ENCODE measurements around the gene PLEKHA4.
"Not testable (repeated sequence)": the region's sequence is repeated elsewhere in the genome, so short reads cannot be mapped to it uniquely, and the experiment has no call there.

Gene PLEKHA4

DNA sequence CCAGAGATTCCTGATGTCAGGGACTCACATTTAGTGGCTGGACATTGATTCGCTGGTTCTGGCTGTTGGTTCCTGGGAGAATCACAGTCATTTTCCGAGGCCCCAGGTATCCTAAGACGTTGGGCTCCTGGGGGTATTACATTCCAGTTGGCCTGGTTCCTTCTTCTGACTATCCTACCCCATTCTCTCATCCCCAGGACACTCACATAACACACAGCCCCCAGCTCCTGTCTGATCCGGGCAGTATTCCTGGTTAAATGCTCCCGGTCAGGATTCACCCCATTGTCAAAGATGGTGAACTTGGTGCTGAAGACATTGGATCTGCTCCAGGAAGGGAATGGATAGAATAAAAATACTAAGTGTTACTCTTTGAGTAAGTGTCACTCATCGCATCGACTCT lies 15.3 kb upstream of the PLEKHA4 start:
- no peak for DNase-seq

- DNase-seq, result no peak
Observed at GRCh38 chr19:48881741-48882657, 13.6 kb upstream of the PLEKHA4 start.

- DNase-seq, result not testable (repeated sequence)
Observed at GRCh38 chr19:48879696-48880095, 11.3 kb upstream of the PLEKHA4 start.

DNA sequence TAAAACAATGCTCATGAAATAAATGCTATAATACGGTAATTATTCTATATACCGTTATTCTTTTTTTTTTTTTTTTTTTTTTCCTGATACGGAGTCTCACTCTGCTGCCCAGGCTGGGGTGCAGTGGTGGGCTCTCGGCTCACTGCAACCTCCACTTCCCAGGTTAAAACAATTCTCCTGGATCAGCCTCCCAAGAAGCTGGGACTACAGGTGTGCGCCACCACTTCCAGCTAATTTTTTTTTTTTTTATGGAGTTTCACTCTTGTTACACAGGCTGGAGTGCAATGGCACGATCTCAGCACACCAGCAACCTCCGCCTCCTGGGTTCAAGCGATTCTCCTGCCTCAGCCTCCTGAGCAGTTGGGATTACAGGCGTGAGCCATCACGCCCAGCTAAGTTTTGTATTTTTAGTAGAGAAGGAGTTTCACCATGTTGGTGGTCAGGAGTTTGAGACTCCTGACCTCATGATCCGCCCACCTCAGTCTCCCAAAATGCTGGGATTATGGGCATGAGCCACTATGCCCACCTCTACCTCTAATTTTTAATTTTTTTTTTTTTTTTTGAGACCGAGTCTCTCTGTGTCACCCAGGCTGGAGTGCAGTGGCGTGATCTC lies 10.7 kb upstream of the PLEKHA4 start:
- DNase-seq, result no peak

- no peak for DNase-seq
Observed at GRCh38 chr19:48878196-48879024, 10.0 kb upstream of the PLEKHA4 start.

GRCh38 chr19:48877855-48878195 lies 9.4 kb upstream of the PLEKHA4 start:
- no peak for DNase-seq

DNA sequence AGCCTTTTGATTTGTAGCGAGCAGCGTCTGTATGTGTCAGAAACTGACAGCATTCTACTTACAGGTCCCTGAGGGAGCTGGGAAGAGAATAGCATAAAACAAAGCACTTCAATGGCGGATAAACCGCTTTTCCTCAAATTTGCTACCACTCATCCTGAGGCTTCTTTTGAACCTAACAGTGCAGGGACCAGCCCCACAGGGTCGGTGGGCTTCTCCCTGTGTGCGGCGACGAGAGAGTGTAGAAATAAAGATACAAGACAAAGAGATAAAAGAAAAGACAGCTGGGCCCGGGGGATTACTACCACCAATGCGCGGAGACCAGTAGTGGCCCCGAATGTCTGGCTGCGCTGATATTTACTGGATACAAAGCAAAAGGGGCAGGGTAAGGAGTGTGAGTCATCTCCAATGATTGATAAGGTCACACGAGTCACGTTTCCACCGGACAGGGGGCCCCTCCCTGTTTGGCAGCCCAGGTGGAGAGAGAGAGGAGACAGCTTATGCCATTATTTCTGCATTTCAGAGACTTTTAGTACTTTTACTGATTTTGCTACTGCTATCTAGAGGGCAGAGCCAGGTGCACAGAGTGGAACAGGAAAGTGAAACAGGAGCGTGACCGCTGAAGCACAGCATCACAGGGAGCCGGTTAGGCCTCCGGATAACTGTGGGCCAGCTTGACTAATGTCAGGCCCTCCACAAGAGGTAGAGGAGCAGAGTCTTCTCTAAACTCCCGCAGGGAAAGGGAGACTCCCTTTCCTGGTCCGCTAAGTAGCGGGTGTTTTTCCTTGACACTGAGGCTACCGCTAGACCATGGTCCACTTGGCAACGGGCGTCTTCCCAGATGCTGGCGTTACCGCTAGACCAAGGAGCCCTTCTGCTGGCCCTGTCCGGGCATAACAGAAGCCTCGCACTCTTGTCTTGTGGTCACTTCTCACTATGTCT lies 7.9 kb upstream of the PLEKHA4 start:
- not testable (repeated sequence) for DNase-seq

DNA sequence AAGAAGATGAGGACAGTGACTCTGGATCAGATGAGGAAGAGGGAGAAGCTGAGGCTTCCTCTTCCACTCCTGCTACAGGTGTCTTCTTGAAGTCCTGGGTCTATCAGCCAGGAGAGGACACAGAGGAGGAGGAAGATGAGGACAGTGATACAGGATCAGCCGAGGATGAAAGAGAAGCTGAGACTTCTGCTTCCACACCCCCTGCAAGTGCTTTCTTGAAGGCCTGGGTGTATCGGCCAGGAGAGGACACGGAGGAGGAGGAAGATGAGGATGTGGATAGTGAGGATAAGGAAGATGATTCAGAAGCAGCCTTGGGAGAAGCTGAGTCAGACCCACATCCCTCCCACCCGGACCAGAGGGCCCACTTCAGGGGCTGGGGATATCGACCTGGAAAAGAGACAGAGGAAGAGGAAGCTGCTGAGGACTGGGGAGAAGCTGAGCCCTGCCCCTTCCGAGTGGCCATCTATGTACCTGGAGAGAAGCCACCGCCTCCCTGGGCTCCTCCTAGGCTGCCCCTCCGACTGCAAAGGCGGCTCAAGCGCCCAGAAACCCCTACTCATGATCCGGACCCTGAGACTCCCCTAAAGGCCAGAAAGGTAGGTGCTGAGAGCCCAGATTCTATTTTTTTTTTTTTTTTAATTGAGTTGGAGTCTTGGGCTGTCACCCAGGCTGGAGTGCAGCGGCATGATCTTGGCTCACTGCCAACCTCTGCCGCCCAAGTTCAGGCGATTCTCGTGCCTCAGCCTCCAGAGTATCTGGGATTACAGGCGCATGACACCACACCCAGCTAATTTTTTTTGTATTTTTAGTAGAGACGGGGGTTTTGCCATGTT lies 6.1 kb upstream of the PLEKHA4 start:
- no peak for DNase-seq

DNA sequence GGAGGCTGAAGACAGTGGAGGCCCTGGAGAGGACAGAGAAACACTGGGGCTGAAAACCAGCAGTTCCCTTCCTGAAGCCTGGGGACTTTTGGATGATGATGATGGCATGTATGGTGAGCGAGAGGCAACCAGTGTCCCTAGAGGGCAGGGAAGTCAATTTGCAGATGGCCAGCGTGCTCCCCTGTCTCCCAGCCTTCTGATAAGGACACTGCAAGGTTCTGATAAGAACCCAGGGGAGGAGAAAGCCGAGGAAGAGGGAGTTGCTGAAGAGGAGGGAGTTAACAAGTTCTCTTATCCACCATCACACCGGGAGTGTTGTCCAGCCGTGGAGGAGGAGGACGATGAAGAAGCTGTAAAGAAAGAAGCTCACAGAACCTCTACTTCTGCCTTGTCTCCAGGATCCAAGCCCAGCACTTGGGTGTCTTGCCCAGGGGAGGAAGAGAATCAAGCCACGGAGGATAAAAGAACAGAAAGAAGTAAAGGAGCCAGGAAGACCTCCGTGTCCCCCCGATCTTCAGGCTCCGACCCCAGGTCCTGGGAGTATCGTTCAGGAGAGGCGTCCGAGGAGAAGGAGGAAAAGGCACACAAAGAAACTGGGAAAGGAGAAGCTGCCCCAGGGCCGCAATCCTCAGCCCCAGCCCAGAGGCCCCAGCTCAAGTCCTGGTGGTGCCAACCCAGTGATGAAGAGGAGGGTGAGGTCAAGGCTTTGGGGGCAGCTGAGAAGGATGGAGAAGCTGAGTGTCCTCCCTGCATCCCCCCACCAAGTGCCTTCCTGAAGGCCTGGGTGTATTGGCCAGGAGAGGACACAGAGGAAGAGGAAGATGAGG lies 5.3 kb upstream of the PLEKHA4 start:
- DNase-seq, result no peak

DNA sequence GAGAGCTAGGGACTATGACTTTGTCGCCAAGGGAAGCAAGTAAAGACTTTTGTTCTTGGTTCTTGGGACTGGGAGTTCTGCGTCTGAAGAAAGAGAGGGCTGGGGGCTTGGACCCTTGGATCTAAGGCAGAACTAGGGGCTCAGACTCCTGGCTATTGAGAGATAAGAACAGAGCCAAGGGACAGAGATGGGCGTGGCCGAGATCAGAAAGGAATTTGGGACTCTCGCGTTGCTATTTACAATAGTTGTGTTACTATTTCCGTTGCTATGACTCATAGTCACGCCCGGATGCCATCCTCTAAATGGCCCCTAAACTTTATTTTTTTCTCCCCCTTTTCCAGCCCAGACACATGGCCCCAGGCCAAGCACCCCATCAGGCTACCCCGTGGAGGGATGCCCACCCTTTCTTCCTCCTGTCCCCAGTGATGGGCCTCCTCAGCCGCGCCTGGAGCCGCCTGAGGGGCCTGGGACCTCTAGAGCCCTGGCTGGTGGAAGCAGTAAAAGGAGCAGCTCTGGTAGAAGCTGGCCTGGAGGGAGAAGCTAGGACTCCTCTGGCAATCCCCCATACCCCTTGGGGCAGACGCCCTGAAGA lies 4.6 kb upstream of the PLEKHA4 start:
- no peak for DNase-seq

- peak; percentile 69 for DNase-seq
Observed at GRCh38 chr19:48872182-48872883, 3.9 kb upstream of the PLEKHA4 start, which contains the start of gene PPP1R15A. PPP1R15A (plus strand) TSS chr19:48872421; CDS start chr19:48873234, 813 bp downstream.

DNA sequence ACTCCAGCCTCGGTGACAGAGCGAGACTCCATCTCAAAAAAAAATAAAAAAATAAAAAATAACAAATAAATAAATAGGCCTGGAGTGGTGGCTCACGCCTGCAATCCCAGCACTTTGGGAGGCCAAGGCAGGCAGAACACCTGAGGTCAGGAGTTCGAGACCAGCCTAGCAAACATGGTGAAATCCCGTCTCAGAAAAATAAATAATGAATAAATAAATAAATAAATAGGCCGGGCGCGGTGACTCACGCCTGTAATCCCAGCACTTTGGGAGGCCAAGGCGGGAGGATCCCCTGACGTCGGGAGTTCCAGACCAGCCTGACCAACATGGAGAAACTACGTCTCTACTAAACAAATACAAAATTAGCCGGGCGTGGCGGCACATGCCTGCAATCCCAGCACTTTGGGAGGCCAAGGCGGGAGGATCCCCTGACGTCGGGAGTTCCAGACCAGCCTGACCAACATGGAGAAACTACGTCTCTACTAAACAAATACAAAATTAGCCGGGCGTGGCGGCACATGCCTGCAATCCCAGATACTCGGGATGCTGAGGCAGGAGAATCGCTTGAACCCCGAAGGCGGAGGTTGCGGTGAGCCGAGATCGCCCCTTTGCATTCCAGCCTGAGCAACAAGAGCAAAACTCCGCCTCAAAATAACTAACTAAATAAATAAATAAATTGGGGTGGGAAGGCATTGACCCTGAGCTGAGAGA lies 3.2 kb upstream of the PLEKHA4 start:
- DNase-seq, result not testable (repeated sequence)

DNA sequence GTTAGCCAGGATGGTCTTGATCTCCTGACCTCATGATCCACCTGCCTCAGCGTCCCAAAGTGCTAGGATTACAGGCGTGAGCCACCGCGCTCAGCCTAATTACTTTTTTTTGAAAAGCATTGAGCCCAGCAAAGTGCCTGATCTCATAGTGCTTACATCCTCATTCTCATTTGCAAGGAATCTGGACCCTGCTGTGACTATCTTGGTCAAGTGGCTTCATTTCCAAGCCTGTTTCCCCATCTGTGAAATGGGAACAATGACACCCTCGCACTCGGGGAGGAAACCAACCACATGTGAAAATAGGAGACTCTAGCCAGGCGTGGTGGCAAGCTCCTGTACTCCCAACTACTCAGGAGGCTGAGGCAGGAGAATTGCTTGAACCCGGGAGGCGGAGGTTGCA lies 1.6 kb upstream of the PLEKHA4 start:
- DNase-seq, result no peak

GRCh38 chr19:48867746-48868113 lies 687 bp downstream of the PLEKHA4 start:
- DNase-seq, result no peak

DNA sequence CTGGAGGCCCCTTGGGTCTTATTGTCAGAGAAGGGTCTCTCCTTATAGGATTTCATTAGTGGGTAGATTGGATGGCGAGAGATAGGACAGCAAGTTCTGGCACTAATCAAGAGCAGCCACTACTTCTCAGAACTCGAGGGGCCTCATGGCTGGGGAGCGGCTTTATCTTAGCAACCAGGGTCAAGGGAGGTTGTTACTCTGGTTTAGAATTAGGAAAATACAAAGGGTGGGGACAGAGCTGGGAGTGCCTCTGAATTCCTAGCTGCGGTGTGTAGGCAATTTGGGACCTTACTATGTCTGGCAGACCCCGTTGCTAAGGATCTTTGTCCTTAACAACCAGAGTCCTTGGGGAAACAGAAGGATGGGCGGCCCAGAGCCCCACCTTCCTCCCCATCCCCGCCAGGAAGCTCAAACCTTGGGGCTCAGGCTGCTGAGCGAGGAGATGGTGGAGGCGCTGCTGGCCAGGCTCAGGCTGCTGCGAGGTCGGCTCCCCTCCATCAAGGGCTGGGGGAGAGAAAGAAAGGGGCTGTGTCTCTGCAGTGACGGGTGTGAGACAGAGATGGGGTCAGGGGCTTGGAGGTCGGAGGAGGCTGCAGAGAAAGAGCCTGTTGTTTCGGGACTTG lies 1.2 kb downstream of the PLEKHA4 start:
- no peak for DNase-seq

GRCh38 chr19:48866692-48867091 lies 1.7 kb downstream of the PLEKHA4 start:
- no peak for DNase-seq

DNA sequence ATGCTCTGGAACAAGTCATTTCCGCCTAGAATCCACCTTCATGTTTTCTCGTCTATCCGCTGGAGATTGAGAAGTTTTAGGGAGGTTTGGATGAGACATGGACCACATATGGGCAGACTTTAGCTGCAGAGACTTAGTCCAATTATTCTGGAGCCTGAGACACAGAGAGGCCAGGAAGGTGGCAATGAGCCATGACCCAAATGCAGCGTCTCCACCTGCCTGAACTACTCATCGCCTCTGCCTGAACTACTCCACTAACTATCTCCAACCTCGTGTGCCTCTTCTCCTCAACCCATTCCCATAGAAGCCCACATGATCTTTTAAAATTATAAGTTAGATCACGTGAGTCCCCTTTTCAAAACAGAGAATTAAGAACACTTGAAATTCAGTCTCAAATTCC lies 5.6 kb downstream of the PLEKHA4 start:
- DNase-seq, result no peak

DNA sequence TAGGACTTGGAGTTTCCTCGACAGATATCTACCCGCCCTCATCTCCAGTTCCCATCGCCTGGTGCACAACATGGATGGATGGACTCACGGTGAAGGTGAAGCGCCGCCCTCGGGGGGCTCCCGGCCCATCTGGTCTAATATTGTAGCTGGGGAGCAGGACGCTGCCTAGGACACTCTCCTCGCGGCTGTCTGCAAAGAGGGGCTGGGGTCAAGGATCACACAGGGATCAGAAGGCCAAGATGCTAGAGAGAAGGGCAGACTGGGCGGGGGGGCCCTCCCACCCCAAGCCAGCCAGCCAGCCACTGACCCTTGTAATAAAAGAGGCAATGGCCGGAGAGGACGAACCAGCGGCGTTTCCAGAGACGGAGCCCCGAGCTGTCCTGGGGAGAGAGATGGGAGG lies 7.1 kb downstream of the PLEKHA4 start:
- no peak for DNase-seq

All from NCI-H1417 treated with DMSO at 0.1 percent for 48 hours (cell line).